K562 (cell line): ENCODE results near the gene EIF2S3.

Source experiments
- CEBPB ChIP-seq: fragments of 450-650 bp; IDR thresholded peaks from 2 replicates; pipeline ENCODE4 v1.6.1; 2016; ENCODE audit warnings: missing genetic modification characterization, missing compliant biosample characterization
- HDAC6 ChIP-seq: IDR thresholded peaks from 2 replicates; pipeline ENCODE4 v1.6.1; 2012; ENCODE audit warnings: low read depth, mild to moderate bottlenecking, control low read depth, inconsistent platforms, low read length, moderate library complexity
- NFRKB ChIP-seq: fragments of 450-650 bp; IDR thresholded peaks from 2 replicates; pipeline ENCODE4 v1.6.1; 2016; ENCODE audit warnings: low read depth

- no peak for TF ChIP-seq NFRKB
- TF ChIP-seq CEBPB (tag): no peak
- TF ChIP-seq HDAC6: no peak
Observed at GRCh38 chrX:24085101-24085500, 30.3 kb downstream of the EIF2S3 start.
